OCI-LY3 (cell line): ENCODE measurements around the gene CD38.

Experiments used
- EZH2phosphoT487 ChIP-seq: fragments of 200-600 bp; shearing (Covaris generic); IDR thresholded peaks from 2 replicates; pipeline ENCODE4 v1.6.1; 2018; ENCODE audit warnings: antibody characterized with exemption, mixed run types, low read depth
- TF ChIP-seq, protein P1 (sequence below): fragments of 200-600, 300-600 bp; sonication (generic); IDR thresholded peaks from 2 replicates; pipeline ENCODE4 v1.5.1; 2014; ENCODE audit warnings: antibody characterized with exemption, low read length, low read depth

- TF ChIP-seq, protein P1, sequence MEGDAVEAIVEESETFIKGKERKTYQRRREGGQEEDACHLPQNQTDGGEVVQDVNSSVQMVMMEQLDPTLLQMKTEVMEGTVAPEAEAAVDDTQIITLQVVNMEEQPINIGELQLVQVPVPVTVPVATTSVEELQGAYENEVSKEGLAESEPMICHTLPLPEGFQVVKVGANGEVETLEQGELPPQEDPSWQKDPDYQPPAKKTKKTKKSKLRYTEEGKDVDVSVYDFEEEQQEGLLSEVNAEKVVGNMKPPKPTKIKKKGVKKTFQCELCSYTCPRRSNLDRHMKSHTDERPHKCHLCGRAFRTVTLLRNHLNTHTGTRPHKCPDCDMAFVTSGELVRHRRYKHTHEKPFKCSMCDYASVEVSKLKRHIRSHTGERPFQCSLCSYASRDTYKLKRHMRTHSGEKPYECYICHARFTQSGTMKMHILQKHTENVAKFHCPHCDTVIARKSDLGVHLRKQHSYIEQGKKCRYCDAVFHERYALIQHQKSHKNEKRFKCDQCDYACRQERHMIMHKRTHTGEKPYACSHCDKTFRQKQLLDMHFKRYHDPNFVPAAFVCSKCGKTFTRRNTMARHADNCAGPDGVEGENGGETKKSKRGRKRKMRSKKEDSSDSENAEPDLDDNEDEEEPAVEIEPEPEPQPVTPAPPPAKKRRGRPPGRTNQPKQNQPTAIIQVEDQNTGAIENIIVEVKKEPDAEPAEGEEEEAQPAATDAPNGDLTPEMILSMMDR, result no peak
- no peak for TF ChIP-seq EZH2phosphoT487
Measured at GRCh38 chr4:15897577-15897976, 119.4 kb downstream of the CD38 start.
